ENCODE data around the gene CSNK1E.

Gene CSNK1E

DNA sequence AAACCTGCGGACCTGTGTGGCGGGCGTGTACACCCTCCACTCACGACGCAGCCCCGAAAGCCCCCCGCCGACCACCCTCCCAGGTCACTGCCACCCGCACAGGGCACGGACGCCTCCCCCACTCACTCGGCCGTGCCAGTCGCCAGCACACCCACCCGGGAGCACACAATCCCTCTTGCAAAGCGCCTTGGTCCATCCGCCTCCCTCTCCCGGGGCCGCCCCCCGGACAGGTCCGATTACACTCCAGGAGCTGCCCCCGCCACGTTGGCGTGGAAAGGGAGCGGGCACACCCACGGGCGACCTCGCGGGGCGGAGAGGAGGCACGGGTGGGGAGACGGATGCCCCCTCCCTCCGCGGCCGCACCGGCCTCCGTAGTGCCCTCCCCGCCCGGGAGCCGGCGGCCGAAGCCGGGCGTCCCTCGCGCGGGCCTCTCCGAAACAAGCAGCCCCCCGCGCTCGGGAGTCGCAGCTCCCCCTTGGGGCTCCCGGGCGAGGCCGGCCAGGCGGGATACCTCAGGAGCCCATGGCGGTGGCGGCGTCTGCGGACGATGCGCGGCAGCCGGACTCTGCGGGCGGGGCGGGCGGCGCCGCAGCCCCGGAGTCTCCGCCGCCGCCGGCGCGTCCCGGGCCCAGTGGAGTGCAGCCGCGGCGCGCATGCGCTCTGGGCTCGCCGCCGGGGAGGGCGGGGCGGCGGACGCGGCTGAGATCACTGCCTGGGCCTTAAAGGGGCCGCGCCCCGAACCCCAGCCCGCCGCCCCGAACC, 44.7 kb downstream of the CSNK1E start, which contains the start of gene TMEM184B:
TSS of gene TMEM184B (minus strand) at position 638 of the 762 bp plus-strand sequence. CDS start 25,049 bp downstream, outside the sequence.
- peak; percentile 8 for DNase-seq

DNA sequence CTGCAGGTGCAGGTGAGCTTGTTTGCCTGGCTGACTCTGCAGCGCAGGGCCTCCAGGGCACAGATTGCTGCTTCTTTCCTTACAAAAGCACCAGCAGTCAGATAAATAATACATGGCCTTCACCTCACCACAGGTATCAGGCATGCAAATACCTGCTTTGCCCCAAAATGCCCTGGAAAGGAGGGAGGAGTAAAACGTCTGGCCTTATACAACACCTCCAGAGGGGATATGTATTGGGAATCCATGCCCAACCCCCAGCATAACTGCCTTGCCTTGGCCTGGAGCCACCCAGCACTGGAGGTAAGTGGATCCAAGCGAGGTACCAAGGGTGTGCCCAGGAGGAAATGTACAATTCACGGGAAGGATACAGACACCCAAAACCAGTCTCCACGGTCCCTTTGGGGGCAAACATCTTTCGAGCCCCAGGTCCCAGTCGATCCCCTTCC, 45.3 kb downstream of the CSNK1E start:
- peak; percentile 20 for DNase-seq

DNA sequence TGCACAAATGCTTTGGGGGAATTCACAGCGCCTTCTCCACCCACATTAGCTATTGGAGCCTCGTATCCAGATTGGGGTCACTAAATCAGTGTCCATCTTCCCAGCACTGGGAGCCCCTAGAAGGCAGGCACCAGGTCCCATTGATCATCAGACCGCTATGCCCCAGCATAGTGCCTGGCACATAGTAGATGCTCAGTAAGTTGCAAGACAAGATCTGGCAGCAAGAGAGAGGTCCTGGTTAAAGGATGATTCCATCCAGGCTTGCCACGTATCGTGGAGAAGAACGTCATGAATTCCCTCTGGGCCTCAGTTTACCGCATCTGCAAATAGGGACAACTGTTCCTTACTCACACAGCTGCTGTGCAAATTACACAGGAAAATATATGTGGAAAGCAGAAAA, 46.1 kb downstream of the CSNK1E start:
- no peak for DNase-seq

DNA sequence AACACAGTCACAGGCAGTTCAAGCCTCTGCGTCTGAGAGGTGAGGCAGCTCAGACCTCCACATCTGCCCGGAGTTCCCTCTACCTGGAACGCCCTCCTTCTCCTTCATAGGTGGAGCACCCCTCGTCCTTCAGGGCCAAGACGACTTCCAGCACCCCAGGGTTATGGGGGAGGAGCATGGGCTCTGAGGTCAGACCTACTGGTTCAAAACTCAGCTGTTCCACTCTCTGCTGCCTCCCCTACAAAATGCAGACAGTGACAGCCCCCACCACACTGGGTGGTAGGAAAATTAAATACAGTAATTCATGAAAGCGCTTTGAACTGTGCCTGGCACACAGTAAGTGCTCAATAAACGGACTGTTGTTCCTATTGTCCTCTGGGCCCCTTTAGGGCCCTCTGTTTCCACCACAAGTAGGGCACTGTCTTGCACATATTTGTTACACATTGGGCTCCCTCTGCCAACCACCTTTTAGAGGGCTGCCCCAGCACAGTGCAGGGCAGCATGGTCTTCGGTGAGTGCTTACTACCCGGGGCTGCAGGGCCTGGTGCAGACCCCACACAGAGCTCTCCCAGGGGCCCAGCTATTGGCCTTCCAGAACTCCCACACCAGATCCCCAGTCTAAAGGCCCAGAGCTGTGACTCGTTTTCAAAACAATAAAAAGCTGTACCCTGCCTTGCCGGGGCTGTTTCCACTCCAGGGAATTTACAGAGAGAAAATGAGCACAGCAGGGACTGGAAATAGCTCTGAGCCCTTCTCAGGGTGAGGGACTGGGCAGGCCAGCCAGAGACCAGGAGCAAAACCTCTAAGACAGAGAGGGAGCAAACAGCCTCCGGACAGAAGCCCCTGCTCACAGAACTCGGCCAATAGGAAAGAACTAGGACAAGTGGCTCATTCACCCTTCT, 46.9 kb downstream of the CSNK1E start:
- no peak for DNase-seq

DNA sequence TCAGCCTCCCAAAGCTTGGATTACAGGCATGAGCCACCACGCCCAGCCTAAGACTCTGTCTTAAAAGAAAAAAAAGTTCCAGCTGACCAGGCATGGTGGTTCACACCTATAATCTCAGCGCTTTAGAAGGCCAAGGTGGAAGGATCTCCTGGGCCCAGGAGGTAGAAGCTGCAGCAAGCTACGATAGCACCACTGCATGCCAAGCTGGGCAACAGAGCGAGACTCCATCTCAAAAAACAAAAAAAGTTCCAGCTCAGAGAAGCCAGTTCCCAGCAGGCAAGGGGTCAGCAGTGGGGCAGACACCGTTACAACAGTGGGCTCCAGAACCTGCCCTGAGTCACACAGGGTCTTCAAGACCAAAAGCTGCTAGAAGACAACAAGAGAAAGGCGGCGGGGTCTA, 47.8 kb downstream of the CSNK1E start:
- no peak for DNase-seq

DNA sequence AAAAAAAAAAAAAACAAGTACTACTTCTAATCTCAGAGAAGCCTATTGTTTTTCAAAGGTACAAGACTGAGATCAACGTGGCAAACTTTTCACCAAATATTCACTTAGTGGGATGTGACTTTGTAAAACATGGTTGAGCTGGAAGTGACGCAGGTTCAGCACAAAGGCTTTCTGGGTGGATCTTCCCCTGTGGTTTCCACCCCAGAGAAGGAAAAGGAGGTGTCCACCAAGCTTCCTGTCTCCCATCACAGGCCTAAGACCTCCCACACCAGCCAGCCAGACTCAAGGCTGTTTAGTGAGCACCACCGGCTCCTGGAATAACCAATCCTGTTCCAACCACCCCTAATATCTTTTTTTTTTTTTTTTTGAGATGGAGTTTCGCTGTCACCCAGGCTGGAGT, 50.1 kb downstream of the CSNK1E start:
- no peak for DNase-seq

DNA sequence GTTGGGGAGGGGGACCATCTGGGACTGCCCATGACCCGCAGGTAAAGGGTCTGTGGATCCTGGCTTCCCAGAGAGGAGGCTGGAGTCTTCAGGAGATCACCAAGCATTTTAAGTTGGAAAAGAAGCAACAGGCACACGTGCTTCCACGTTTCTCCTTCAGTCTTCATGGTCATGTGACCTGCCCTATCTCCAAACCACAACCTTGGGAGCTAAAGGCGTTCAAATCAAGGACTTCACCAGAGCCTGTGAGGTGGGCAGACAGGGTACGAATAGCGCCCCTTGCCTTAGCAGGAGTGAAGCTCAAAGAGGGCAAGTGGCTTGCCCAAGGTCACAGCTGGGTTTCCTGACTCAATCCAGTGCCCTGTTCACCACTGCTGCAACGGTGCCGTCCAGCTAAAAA, 51.1 kb downstream of the CSNK1E start:
- no peak for DNase-seq

DNA sequence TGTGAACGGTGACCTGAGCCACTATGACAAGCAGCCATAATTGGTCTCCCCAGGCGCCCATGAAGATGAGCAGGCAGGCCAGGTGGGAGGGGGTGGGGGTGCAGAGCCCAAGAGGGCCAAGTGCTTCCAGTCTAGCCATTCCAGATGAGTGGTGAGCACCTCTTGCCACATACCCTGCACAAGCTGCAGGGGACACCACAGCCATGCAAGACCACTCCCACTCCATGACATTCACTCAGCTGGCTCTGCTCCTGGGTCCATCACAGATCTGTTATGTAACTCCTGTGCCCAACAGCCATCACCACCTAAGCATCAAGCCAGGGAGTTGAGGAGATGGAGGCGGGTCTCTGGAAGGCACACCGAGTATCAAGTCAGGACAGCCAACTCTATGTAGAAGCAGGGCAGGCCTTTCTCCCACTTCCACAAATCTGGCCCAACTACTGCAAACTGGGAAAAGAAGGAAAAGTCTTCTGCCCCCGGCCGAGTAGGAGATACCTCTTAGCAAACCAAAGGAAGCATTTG, 52.9 kb downstream of the CSNK1E start:
- DNase-seq = no peak

DNA sequence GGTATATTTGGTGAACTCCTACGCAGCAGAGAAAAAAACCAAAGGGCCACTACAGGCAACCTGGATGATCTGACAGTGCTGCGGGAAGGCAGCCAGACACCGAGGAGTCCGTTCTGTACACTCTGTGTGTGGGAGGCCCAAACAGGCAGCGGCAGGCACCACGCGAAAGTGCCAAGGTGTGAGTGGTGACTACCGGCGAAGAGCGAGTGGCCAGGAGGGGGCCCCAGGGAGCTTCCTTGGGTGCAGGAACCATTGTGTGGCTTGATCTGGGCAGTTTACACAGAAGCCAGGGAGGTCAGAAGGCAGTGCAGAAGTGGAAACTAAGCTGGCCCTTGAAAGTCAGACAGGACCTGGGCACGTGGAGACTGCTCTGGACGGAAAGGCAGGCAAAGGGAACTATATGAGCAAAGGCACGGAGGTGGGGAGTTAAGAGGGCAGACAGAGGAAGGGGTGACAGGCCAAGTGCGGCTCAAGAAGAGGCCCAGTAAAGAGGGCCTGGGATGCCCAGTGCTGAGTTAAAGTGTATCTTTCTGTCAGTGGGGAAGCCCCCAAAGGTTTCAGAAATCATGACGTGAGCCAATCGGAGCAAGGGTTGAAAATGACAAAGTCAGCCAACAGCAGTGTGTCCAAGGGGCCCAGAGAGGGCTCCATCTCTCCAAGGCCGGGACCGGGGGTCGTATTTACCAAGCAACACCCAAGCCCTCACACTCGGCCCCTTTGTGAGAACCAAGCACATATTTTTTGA, 55.0 kb downstream of the CSNK1E start:
- no peak for DNase-seq

DNA sequence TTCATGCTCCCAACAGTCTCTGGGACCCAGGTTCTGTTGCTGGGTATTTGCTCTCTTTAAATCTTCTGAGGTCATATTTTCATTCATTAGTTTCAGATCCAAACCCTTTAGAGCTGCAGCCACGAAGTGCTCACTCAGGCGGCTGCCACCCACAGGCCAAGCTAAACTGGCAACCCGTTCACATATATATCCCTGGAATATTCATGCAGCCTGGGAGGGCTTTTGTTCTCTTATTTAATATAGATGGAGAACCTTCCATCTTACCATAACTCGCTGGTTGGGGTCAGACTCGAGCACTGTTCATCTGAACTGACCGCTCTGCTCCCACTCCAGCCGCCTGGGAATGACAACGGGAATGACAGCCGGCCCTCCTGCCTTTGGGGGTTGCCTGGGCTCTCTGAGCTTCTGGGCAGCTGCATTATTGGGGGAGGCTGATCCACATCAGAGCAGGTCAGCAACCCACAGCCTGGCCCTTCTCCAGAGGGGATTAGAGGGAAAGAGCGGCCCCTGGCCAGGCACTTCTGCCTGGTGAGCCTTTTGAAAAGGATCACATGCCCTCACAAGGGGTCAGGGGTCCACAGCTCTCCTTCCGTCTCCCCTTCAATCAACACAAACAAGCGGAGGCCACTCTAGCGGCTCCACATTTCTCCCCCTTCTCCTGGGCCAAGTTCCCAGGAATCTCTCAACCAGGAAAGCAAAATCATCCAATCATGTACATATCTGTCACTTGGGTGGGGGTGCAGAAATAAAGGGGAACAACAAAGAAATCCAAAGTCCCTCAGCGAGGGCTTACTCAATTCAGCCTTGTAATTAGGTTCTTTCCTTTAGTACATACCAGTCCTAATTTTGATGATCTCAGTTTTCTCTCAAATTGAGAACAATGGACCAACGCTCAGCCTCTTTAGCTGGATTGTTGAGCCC, 56.2 kb downstream of the CSNK1E start:
- no peak for DNase-seq

DNA sequence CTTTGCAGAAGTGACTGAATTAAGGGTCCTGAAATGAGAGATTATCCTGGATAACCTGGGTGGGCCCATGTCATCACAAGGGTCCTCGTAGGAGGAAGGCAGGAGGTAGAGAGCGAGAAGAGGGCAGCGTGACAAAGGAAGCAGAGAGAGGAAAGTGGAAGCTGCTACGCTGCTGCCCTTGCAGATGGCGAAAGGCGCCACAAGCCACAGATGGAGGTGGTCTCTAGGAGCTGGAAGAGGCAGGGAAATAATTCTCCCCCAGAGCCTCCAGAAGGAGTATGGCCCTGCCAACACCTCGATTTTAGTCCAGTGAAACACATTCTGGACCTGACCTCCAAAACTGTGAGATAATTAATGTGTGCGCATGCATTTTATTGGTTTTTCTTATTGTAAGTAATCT, 57.9 kb downstream of the CSNK1E start:
- DNase-seq = no peak

DNA sequence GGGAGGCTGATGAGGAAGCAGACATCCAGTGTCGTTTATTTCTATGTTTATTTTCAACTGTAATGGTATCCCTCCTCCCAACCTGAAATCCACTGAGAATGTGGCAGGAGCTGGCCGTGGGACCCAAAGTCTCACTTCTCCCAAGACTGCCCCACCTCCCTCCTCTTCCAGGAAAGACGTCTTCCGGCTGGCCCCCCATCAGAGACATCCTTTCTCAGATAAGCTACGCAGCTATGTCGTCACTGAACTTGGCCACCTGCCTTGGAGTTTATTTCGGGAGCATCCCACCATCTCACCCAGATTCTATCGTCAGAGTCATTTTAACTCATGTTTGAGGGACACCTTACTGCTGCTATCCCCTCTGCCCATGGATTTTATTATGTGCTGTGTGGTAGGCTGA, 58.3 kb downstream of the CSNK1E start:
- no peak for DNase-seq

DNA sequence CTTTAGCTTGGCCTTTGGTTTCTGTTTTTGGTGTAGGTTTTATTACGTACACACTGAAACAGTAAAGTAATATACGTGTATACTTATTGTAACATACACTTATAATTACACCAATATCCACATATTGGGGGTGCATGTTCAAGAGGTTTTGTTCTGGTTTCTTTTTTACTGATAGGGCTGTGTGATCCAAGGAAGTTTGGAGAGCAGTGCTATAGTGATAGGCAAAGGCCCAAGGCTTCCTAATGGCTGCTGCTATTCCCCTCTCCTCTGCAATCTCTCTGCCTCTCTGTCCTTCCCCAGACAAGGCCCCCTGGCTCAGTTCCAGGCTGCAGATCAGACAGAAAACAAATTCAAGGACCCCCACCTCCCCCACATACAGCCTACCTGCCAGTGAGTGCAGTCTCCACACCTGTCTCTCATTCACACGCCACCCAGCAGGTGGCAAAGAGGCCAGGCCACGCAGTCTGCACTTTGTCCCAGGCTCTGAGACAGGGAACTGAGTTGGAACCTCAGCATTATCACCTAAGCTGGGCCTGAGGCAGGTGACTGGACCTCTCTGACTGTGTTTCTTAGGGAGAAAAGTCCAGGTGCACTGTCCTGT, 59.5 kb downstream of the CSNK1E start:
- DNase-seq = peak; percentile 52

DNA sequence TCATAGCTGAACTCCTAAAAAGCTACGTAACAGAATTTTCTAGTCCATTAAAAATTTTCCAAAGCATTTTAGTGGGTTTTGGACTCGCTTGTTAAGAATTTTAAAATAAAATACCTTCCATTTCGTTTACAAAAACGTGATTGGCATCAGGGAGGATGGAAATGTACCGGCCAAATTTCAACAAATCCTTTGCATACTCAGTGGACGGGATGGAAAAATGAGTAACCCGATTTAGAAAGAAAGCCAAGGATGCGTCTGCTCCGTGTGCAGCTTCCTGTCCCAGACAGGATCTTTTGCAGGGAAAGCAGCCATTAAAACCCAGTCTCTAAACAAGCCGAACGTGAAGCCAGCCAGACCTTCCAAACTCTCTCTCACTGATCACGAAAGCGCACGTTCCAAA, 60.1 kb downstream of the CSNK1E start:
- no peak for DNase-seq

DNA sequence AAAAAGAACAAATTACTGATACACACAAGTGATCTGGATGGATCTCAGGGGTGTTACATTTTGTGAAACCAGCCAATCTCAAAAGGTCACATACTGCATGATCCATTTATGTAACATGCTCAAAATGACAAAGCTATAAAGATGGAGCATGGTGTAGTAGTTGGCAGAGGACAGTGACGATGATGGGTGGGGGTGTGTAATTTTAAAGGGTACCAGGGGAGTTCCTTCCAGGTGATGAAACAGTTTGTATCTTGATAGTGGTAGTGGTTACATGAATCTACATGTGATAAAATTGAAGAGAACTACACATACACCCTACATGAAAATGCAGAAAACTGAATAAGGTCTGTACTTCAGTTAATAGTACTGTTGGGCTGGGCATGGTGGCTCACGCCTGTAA, 61.5 kb downstream of the CSNK1E start:
- DNase-seq = no peak

DNA sequence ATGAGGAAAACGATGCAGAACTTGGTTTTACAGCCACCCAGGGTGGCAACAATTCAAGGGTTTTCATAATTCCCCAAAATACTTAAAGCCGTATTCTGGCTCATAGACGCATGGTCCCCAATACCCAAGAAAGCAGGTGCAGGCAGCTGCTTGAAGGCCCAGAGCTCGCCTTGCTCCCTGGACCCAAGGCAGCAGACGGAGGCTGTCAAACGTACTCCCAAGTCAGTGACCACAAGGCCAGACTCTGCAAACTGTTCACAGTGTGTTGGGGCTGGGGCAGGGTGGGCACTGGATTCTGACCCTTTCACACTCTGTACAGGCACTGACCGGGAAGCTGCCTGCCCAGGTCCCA, 65.9 kb downstream of the CSNK1E start:
- no peak for DNase-seq

DNA sequence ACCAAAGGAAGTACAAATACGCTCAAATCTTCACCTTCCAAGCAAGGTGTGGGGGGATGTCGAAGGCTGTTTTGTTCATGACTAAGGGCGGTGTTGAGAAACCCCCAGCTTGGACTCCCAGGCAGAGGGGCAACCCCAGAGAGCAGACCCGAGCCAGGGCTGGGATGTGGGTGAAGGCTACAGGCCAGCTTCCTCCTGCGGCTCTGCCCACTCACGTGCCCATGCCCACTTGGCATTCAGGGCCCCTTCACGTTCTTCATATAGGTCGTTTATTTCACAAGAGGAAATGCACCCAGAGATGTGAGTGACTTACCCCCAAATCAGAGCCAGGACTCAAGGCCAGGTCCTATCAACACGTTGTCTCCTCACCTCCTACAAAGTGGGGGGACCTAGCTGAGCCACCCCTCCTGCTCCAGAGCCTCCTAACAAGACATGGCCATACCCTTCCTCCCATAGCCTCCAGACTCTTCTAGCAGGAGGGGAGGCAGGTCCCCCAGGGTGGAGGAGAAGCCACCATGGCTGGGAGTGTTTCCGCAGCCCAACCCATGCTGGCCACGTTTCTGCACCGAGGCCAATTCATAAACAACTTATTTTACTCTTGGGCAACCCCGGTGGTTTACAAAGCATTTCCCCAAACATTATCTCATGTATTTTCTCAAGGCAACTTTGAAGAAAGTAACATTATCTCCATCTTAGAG, 66.4 kb downstream of the CSNK1E start:
- no peak for DNase-seq

DNA sequence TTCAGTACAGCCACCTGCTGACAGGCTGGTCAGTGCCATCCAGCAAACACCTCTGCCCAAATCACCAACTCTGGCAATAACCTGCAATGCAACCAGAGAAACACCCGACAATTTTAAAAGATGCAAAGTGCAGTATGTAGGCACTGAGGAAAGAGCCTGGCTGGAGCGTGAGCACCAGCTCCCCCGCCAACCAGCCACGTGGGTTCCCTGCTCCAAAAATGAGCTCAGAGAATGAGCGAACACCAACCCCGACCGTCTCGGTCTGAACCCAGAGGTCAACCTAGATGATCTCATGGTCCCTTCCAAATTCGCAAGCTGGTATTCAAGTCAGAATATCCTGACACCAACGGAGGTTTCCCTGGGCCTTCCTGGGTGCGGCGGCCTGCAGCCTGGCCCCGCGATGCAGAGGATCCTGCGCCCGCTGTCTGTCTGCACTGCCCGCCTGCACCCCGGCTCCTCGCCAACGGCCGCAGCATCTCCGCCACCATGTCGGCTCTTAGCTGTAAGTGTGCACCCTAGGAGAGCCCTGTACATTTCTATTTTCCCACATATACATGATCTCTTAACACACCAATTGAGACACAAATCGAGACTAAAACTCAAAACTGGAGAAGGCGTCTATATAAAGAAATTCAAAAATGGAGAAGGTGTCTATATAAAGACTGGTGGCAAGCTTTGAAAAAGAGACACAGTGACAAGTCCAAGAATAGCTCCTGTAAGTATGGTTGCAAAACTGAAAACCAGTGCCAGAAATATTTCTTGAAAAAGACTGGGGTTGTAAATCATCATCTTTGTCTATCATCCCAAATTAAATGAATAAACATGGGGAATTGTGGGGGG, 67.2 kb downstream of the CSNK1E start:
- DNase-seq = no peak

DNA sequence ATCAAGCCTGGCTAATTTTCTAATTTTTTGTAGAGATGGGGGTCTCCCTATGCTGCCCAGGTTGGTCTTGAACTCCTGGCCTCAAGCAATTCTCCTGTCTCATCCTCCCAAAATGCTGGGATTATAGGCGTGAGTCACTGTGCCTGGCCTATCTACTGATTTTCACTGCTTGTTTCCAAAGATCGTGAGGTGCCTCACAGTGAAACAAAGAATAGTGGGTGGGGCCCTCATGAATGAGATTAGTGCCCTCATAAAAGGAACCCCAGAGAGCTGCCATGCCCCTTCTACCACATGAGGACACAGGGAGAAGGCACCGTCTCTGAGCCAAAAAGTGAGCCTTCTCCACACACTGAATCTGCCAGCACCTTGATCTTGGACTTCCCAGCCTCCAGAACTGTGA, 67.9 kb downstream of the CSNK1E start:
- DNase-seq = no peak

DNA sequence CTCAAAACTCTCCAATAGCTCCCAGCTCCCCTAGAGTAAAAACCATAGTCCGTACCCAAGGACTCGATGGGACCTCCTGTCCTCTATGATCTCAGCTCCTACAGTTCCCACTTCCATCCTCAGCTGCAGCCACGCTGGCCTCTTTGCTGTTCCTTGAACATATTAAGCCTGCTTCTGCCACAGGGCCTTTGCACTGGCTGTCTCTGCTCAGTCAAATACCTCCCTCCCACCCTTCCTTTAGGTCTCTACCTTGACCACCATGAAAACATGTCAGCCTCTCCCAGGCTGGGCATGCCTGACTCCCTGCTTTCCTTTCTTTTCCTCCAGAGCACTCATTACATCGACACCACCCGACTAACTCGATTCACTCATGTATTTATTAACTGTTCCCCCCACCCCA, 69.0 kb downstream of the CSNK1E start:
- no peak for DNase-seq

Measured in DMS79 treated with DMSO at 0.1 percent for 48 hours (cell line).